DND-41 (cell line): ENCODE results near the gene RNF151.
A peak's percentile ranks its signal among the peaks of the same experiment; 100 is the strongest.

ENCODE experiments used
- ATAC-seq: fragments of 200-7000 bp; cut with Tn5 transposase; 3 replicates; pipeline ENCODE4 v1.9.1; 2021; ENCODE audit warnings: low read depth; ENCODE audit not compliant: insufficient read depth
- DNase-seq: peaks from one replicate; pipeline ENCODE4 v3.0.0-alpha.2; 2020
- H2AFZ ChIP-seq: 2 replicates; pipeline ENCODE4 v1.6.0; 2012; ENCODE audit warnings: low read depth, low read length
- H3K27ac ChIP-seq: 2 replicates; pipeline ENCODE4 v1.5.1; 2012; ENCODE audit warnings: low read length, inconsistent platforms
- H3K27me3 ChIP-seq: fragments of 200-600 bp; sonication (generic); 2 replicates; pipeline ENCODE4 v1.6.0; 2012; ENCODE audit warnings: low read length, mild to moderate bottlenecking, inconsistent platforms; ENCODE audit not compliant: insufficient read depth, poor library complexity
- H3K36me3 ChIP-seq: 2 replicates; pipeline ENCODE4 v1.5.1; 2012; ENCODE audit warnings: low read length, inconsistent platforms; ENCODE audit not compliant: insufficient read depth
- H3K4me1 ChIP-seq: 2 replicates; pipeline ENCODE4 v1.5.1; 2012; ENCODE audit warnings: mild to moderate bottlenecking, low read length; ENCODE audit not compliant: insufficient read depth
- H3K4me2 ChIP-seq: 2 replicates; pipeline ENCODE4 v1.6.0; 2012; ENCODE audit warnings: mild to moderate bottlenecking, moderate library complexity, low read length, inconsistent platforms; ENCODE audit not compliant: insufficient read depth
- H3K4me3 ChIP-seq, 2 experiments: fragments of 200-600 bp in 1 of 2; shearing (Covaris generic) in 1 of 2; 2 replicates each; pipeline ENCODE4 v1.5.1; 2012 to 2016; ENCODE audit warnings: inconsistent platforms in 2 of 2, low read length in 2 of 2, mild to moderate bottlenecking in 2 of 2, low read depth in 1 of 2, moderate library complexity in 1 of 2
- H3K79me2 ChIP-seq: 2 replicates; pipeline ENCODE4 v1.6.0; 2012; ENCODE audit warnings: low read length, inconsistent platforms; ENCODE audit not compliant: insufficient read depth
- H3K9ac ChIP-seq: 2 replicates; pipeline ENCODE4 v1.6.0; 2012; ENCODE audit warnings: low read depth, mild to moderate bottlenecking, inconsistent platforms, low read length, moderate library complexity
- H3K9me3 ChIP-seq: 2 replicates; pipeline ENCODE4 v1.5.1; 2012; ENCODE audit warnings: low read length, moderate library complexity, mild to moderate bottlenecking, inconsistent platforms; ENCODE audit not compliant: insufficient read depth, severe bottlenecking
- H4K20me1 ChIP-seq: 2 replicates; pipeline ENCODE4 v1.6.0; 2012; ENCODE audit warnings: low read length; ENCODE audit not compliant: insufficient read depth
- CTCF ChIP-seq: IDR thresholded peaks from 2 replicates; pipeline ENCODE4 v1.5.1; 2012; ENCODE audit warnings: borderline replicate concordance, low read length, moderate library complexity, mild to moderate bottlenecking; ENCODE audit not compliant: poor library complexity, severe bottlenecking; ENCODE audit errors: extremely low read depth
- EZH2 ChIP-seq: IDR thresholded peaks from 3 replicates; pipeline ENCODE4 v1.6.1; 2012; ENCODE audit warnings: borderline replicate concordance, low read depth, mild to moderate bottlenecking, moderate library complexity, low read length, inconsistent platforms; ENCODE audit not compliant: severe bottlenecking

The RNF151 gene

GRCh38 chr16:2002406-2003230, 36.0 kb downstream of the RNF151 start:
- H2AFZ ChIP-seq, result no peak overlapping the region
- H3K36me3 ChIP-seq, result peaks cover 97% of the 10 kb centered on the region
- H3K4me2 ChIP-seq, result no peak overlapping the region
- DNase-seq (no peak), ATAC-seq (no peak)
- no peak overlapping the region for H3K27ac ChIP-seq
- H4K20me1 ChIP-seq, result peaks cover 62% of the 10 kb centered on the region
- H3K79me2 ChIP-seq, result peaks cover 44% of the 10 kb centered on the region
- H3K9me3 ChIP-seq, result no peaks in the 10 kb centered on the region
- H3K4me1 ChIP-seq, result peaks cover 22% of the 10 kb centered on the region
- H3K4me3 ChIP-seq, result no peak overlapping the region
- TF ChIP-seq CTCF (no peak), EZH2 (no peak)
- no peak overlapping the region for H3K9ac ChIP-seq
- no peaks in the 10 kb centered on the region for H3K27me3 ChIP-seq

DNA sequence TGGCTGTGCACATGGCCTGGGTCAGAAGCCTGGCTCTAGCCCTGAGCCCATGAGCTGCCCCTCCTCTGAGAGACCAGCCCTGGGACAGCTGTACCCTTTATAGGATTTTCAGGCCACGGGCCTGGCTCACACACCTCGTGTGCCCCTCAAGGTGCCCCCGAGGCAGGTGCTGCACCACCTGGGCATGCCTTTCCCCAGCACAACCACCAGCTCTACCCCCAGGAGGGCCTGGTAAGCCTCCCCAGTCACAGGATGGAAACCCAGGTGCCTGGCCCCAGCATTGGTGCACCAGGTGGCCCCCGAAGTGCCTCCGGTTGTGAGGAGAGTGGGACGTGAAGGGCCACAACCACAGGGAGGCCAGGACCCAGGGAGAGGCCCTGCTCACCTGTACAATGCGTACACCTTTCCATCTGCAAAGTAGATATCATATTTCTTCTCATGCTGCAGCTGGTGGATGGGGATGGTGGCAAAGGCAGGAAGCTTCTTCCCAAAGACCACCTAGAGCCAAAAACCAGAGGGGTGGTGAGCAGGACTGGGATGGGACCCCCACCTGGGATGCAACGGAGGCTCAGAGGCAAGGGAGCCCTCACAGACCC, 36.7 kb downstream of the RNF151 start:
- Histone ChIP-seq H3K9ac (no peak overlapping the region), H3K27ac (no peak overlapping the region), H3K36me3 (peaks cover 96% of the 10 kb centered on the region), H4K20me1 (peaks cover 69% of the 10 kb centered on the region), H3K9me3 (no peaks in the 10 kb centered on the region), H3K4me3 (no peak overlapping the region), H2AFZ (no peak overlapping the region), H3K27me3 (no peaks in the 10 kb centered on the region), H3K79me2 (peaks cover 51% of the 10 kb centered on the region), H3K4me1 (peaks cover 29% of the 10 kb centered on the region), H3K4me2 (no peak overlapping the region)
- TF ChIP-seq EZH2 (no peak), CTCF (no peak)
- no peak for DNase-seq
- no peak for ATAC-seq

- Histone ChIP-seq H3K4me3 (no peak overlapping the region), H3K36me3 (peaks cover 89% of the 10 kb centered on the region), H3K27me3 (no peaks in the 10 kb centered on the region), H3K9ac (no peak overlapping the region), H3K4me2 (no peak overlapping the region), H2AFZ (no peak overlapping the region), H3K9me3 (no peaks in the 10 kb centered on the region), H4K20me1 (peaks cover 75% of the 10 kb centered on the region), H3K79me2 (peaks cover 58% of the 10 kb centered on the region), H3K4me1 (peaks cover 36% of the 10 kb centered on the region), H3K27ac (no peak overlapping the region)
- DNase-seq (peak; percentile 82), ATAC-seq (peak; percentile 82)
- no peak for TF ChIP-seq EZH2
- peak; percentile 79 for TF ChIP-seq CTCF
These were observed 37.4 kb downstream of the RNF151 start for GRCh38 chr16:2003827-2004641.
